Cardiac muscle cell (in vitro differentiated cells and primary cell): ENCODE measurements around the gene POU6F2. TPM values are rescaled to one million over a fixed set of nuclear protein-coding genes. Genes with fewer than 3 reads are reported as not detected.

ENCODE experiments used
- DNase-seq, 2 donors: peaks; one replicate each; pipeline versions ENCODE4 v3.0.0 to v3.0.0-alpha.2; 2010 to 2017; ENCODE audit warnings: low read depth in 1 of 2, low spot score in 1 of 2
- H3K27ac ChIP-seq: fragments of 200-600 bp; sonication (generic); 2 replicates; pipeline ENCODE4 v1.5.1; 2016
- H3K27me3 ChIP-seq: fragments of 200-600 bp; sonication (generic); 2 replicates; pipeline ENCODE4 v1.6.0; 2016; ENCODE audit warnings: control low read depth
- H3K36me3 ChIP-seq: fragments of 200-600 bp; sonication (generic); 2 replicates; pipeline ENCODE4 v1.5.1; 2016; ENCODE audit warnings: control low read depth
- H3K4me1 ChIP-seq: fragments of 200-600 bp; sonication (generic); 2 replicates; pipeline ENCODE4 v1.8.1; 2017; ENCODE audit warnings: low read depth, mild to moderate bottlenecking, mixed run types
- H3K4me3 ChIP-seq: fragments of 200-600 bp; sonication (generic); 2 replicates; pipeline ENCODE4 v1.5.1; 2016; ENCODE audit warnings: mild to moderate bottlenecking
- H3K9me3 ChIP-seq: fragments of 200-600 bp; sonication (generic); 2 replicates; pipeline ENCODE4 v1.5.1; 2017; ENCODE audit warnings: low read depth, mild to moderate bottlenecking, control low read depth
- polyA plus RNA-seq: library from polyadenylated mRNA; unstranded; fragments of >200 nt; fragmentation: Nextera tagmentation; extraction: Ambion mirVana; gene quantifications from 2 replicates; pipeline ENCODE4 v1.2.1, GENCODE V29; 2016
- total RNA-seq: library from RNA; depleted of rRNA; stranded (reverse); fragments of >200 nt; gene quantifications from 2 replicates; pipeline ENCODE4 v1.2.3, GENCODE V29; 2016
- TF ChIP-seq, protein P1 (sequence below): IDR thresholded peaks from 2 replicates; pipeline ENCODE4 v1.5.1; 2012; ENCODE audit warnings: low read depth, mild to moderate bottlenecking, low read length

POU6F2 gene
- total and polyA plus RNA-seq, 2 experiments from 2014 or later, result 1.7 to 3.6 TPM

DNA sequence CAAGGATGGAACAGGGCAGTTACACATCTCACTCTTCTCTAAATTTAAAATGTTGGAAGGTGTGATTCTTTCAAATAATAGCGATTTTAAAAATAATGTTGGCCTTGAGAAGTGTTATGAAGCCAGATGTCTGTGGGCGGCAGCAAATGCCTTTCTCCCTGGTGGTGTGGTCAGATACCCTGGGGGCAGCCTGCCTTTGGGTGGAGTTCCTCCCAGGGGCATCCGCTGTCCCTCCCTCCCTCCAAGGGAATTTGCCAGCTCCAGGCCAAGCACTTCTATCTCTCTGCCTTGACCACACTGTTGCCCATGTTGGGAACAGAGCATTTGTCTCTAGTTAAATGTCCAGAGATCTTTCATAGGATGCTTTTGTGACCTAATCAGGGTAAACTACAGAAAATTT, 121.4 kb downstream of the POU6F2 start:
- no peak overlapping the region for H3K4me3 ChIP-seq
- no peak for DNase-seq
- H3K27ac ChIP-seq, result no peak overlapping the region
- no peaks in the 10 kb centered on the region for H3K9me3 ChIP-seq
- no peaks in the 10 kb centered on the region for H3K27me3 ChIP-seq
- TF ChIP-seq, protein P1, sequence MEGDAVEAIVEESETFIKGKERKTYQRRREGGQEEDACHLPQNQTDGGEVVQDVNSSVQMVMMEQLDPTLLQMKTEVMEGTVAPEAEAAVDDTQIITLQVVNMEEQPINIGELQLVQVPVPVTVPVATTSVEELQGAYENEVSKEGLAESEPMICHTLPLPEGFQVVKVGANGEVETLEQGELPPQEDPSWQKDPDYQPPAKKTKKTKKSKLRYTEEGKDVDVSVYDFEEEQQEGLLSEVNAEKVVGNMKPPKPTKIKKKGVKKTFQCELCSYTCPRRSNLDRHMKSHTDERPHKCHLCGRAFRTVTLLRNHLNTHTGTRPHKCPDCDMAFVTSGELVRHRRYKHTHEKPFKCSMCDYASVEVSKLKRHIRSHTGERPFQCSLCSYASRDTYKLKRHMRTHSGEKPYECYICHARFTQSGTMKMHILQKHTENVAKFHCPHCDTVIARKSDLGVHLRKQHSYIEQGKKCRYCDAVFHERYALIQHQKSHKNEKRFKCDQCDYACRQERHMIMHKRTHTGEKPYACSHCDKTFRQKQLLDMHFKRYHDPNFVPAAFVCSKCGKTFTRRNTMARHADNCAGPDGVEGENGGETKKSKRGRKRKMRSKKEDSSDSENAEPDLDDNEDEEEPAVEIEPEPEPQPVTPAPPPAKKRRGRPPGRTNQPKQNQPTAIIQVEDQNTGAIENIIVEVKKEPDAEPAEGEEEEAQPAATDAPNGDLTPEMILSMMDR, result no peak
- H3K36me3 ChIP-seq, result no peaks in the 10 kb centered on the region
- no peaks in the 10 kb centered on the region for H3K4me1 ChIP-seq

GRCh38 chr7:39100270-39100669, 122.6 kb downstream of the POU6F2 start:
- no peak for DNase-seq
- no peaks in the 10 kb centered on the region for H3K4me1 ChIP-seq
- TF ChIP-seq, protein P1, result no peak
- no peak overlapping the region for H3K4me3 ChIP-seq
- H3K9me3 ChIP-seq, result no peaks in the 10 kb centered on the region
- no peaks in the 10 kb centered on the region for H3K27me3 ChIP-seq
- H3K27ac ChIP-seq, result no peak overlapping the region
- no peaks in the 10 kb centered on the region for H3K36me3 ChIP-seq

DNA sequence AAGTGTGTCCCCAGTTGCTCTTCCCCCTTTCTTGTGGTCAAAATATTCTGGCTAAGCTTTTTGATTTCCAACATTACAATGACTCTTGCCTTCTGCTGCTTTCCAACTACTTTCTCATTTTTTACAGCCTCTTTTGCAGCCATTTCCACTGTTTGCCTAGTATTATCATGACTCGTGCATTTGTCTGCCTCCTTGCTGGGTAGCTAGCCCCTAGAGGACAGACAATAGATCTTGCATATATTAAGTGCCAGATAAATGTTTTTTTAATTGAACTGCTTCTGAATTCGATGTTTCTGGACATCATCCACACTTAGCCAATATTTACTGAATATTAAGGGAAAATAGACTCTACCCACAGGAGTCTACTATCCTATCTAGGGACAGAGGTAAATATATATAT, 124.5 kb downstream of the POU6F2 start:
- no peak for DNase-seq
- TF ChIP-seq, protein P1, result no peak
- Histone ChIP-seq H3K36me3 (no peaks in the 10 kb centered on the region), H3K27me3 (no peaks in the 10 kb centered on the region), H3K4me1 (no peaks in the 10 kb centered on the region), H3K9me3 (no peaks in the 10 kb centered on the region), H3K27ac (no peak overlapping the region), H3K4me3 (no peak overlapping the region)

GRCh38 chr7:39105720-39106119, 128.0 kb downstream of the POU6F2 start:
- no peaks in the 10 kb centered on the region for H3K9me3 ChIP-seq
- H3K27ac ChIP-seq, result no peak overlapping the region
- no peaks in the 10 kb centered on the region for H3K27me3 ChIP-seq
- no peaks in the 10 kb centered on the region for H3K4me1 ChIP-seq
- no peak overlapping the region for H3K4me3 ChIP-seq
- no peak for DNase-seq
- no peaks in the 10 kb centered on the region for H3K36me3 ChIP-seq
- TF ChIP-seq, protein P1, result no peak

DNA sequence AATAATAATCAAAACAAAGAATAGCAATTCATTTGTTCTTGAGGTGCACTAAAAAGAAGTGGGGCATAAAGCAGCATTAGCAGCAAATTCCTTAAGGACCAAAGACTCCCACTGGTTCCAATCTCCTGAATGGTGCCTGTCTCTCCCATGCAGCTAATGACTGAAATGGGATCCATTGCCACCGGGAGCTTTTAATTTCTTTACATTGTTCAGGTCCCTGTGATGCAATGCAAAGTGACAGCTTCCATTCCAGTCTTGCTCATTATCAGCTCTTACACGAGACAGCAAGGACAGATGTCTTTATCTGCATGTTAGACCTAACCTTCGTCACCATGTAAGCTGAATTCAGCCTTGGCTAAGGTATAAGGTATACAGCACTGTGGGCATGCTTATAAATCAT, 148.1 kb downstream of the POU6F2 start:
- TF ChIP-seq, protein P1, result no peak
- Histone ChIP-seq H3K4me1 (no peaks in the 10 kb centered on the region), H3K27me3 (no peaks in the 10 kb centered on the region), H3K27ac (no peak overlapping the region), H3K36me3 (no peaks in the 10 kb centered on the region), H3K4me3 (no peak overlapping the region), H3K9me3 (no peaks in the 10 kb centered on the region)
- no peak for DNase-seq

GRCh38 chr7:39127058-39127457, 149.3 kb downstream of the POU6F2 start:
- Histone ChIP-seq H3K36me3 (no peaks in the 10 kb centered on the region), H3K27ac (no peak overlapping the region), H3K4me3 (no peak overlapping the region), H3K27me3 (no peaks in the 10 kb centered on the region), H3K4me1 (no peaks in the 10 kb centered on the region), H3K9me3 (no peaks in the 10 kb centered on the region)
- TF ChIP-seq, protein P1, result no peak
- no peak for DNase-seq
